HG02588 (cell line): ENCODE results near the gene YY1AP1.
"Not testable (repeated sequence)": the region's sequence is repeated elsewhere in the genome, so short reads cannot be mapped to it uniquely, and the experiment has no call there.

Source experiments
- ATAC-seq: cut with Tn5 transposase; IDR thresholded peaks from one replicate; pipeline ENCODE4 v1.9.1; 2021; ENCODE audit warnings: mild to moderate bottlenecking, moderate library complexity; ENCODE audit not compliant: unreplicated experiment

The YY1AP1 gene

GRCh38 chr1:155646307-155646706 is 42.3 kb downstream of the YY1AP1 start:
- ATAC-seq: no peak

- ATAC-seq: no peak
Measured at GRCh38 chr1:155645648-155646047, 42.9 kb downstream of the YY1AP1 start.

- no peak for ATAC-seq
Measured at GRCh38 chr1:155645034-155645598, 43.5 kb downstream of the YY1AP1 start.

GRCh38 chr1:155643230-155643629 is 45.3 kb downstream of the YY1AP1 start:
- ATAC-seq: no peak

GRCh38 chr1:155642559-155643180 is 45.9 kb downstream of the YY1AP1 start:
- not testable (repeated sequence) for ATAC-seq

- no peak for ATAC-seq
Measured at GRCh38 chr1:155640367-155640766, 48.2 kb downstream of the YY1AP1 start.

- ATAC-seq: no peak
Measured at GRCh38 chr1:155636397-155637153, 52.0 kb downstream of the YY1AP1 start.

GRCh38 chr1:155626428-155626827 is 62.1 kb downstream of the YY1AP1 start:
- ATAC-seq: not testable (repeated sequence)

- no peak for ATAC-seq
Measured at GRCh38 chr1:155623357-155623756, 65.2 kb downstream of the YY1AP1 start.

- no peak for ATAC-seq
Measured at GRCh38 chr1:155622191-155622590, 66.4 kb downstream of the YY1AP1 start.

GRCh38 chr1:155613226-155613625 is 75.3 kb downstream of the YY1AP1 start:
- not testable (repeated sequence) for ATAC-seq

- ATAC-seq: not testable (repeated sequence)
Measured at GRCh38 chr1:155610257-155610647, 78.3 kb downstream of the YY1AP1 start.

GRCh38 chr1:155609515-155610256 is 78.9 kb downstream of the YY1AP1 start, which contains the start of gene MSTO1:
Gene MSTO1 (plus strand): TSS chr1:155610218. CDS start chr1:155610249, 31 bp downstream.
- ATAC-seq: peak; percentile 93
